K562 treated with DMSO at 1 percent for 24 hours (cell line): ENCODE measurements around the gene ZNF519. TPM values are rescaled to one million over a fixed set of nuclear protein-coding genes. Genes with fewer than 3 reads are reported as not detected.

ENCODE experiments used
- total RNA-seq: library from RNA; unstranded; fragments of 300-600 nt; gene quantifications from 2 replicates; pipeline ENCODE4 v1.2.3, GENCODE V29; 2022; ENCODE audit warnings: low read depth; ENCODE audit not compliant: insufficient read depth

The ZNF519 gene
- total RNA-seq = 0.87 and 2.2 TPM in 2 replicates

DNA sequence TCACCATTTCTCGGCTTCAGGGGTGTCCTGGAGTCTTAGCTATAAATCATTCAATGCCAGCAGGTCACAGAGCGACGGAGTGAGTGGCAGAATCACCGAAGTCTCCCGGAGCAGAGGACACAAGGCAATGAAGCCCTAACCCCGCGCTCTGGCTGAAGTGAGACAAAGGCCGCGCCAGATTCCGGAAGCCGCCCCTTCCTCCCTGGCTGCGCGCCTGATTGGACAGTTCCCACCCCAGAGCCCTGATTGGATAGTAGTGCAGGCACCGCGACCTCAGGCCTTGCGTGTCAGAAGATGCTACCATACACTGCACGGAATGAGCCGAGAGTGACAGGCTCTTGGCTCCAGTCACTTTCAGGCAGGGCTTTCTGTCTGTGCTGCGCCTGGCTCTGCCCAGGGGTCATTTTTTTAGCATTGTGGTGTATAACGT lies at the start of gene ZNF519:
Gene ZNF519, minus strand, starts transcription at position 165 of the 430 bp plus-strand sequence. Its CDS starts 158 bp downstream, at position 7.

Other genes with a start within 250 kb of the ZNF519 start
- gene MC2R, start 216.9 kb downstream of the ZNF519 start, total RNA-seq = not detected in 2 replicates